Endothelial cell of umbilical vein (primary cell): ENCODE results near the gene GOLGA3.

Experiments
- CTCF ChIP-seq, 2 donors: IDR thresholded peaks; 1 replicate in 1 of 2; 2 replicates in 1 of 2; pipeline ENCODE4 v1.5.1; 2011; ENCODE audit warnings: low read length in 2 of 2, mild to moderate bottlenecking in 2 of 2, moderate library complexity in 2 of 2, control low read depth in 1 of 2, inconsistent platforms in 1 of 2, low read depth in 1 of 2; ENCODE audit not compliant: insufficient read depth in 1 of 2; ENCODE audit errors: extremely low read depth in 1 of 2
- EZH2 ChIP-seq: IDR thresholded peaks from 2 replicates; pipeline ENCODE4 v1.6.1; 2012; ENCODE audit warnings: borderline replicate concordance, low read depth, mild to moderate bottlenecking, moderate library complexity, low read length, inconsistent platforms; ENCODE audit not compliant: severe bottlenecking
- GATA2 ChIP-seq: IDR thresholded peaks from 2 replicates; pipeline ENCODE4 v1.7.0; 2011; ENCODE audit warnings: low read depth, mild to moderate bottlenecking, moderate library complexity, mixed read lengths, low read length; ENCODE audit not compliant: insufficient read length, insufficient read depth
- JUN ChIP-seq: IDR thresholded peaks from 2 replicates; pipeline ENCODE4 v1.6.1; 2011; ENCODE audit warnings: borderline replicate concordance, low read depth; ENCODE audit not compliant: insufficient read length, insufficient read depth
- MAX ChIP-seq: IDR thresholded peaks from 2 replicates; pipeline ENCODE4 v1.6.1; 2011; ENCODE audit not compliant: insufficient read depth, insufficient read length
- MYC ChIP-seq: IDR thresholded peaks from one replicate; pipeline ENCODE4 v1.6.1; 2011; ENCODE audit warnings: mild to moderate bottlenecking, low read depth, low read length
- POLR2A ChIP-seq: IDR thresholded peaks from 2 replicates; pipeline ENCODE4 v1.6.1; 2012; ENCODE audit warnings: low read depth, mild to moderate bottlenecking, control low read depth, low read length
- POLR2AphosphoS5 ChIP-seq: IDR thresholded peaks from 2 replicates; pipeline ENCODE4 v1.6.1; 2012; ENCODE audit warnings: low read depth, mild to moderate bottlenecking, control low read depth, low read length, moderate library complexity; ENCODE audit not compliant: insufficient read depth

GRCh38 chr12:132754160-132754932 lies 74.3 kb downstream of the GOLGA3 start:
- no peak for TF ChIP-seq CTCF (IDR thresholded peaks at IDR 0.05; ENCODE audit: extremely low read depth in 1 of 2, insufficient read depth in 1 of 2, low read depth in 1 of 2, low read length in 2 of 2)
- no peak for TF ChIP-seq POLR2A
- no peak for TF ChIP-seq MYC
- TF ChIP-seq JUN = no peak
- no peak for TF ChIP-seq POLR2AphosphoS5
- TF ChIP-seq GATA2 = no peak
- TF ChIP-seq EZH2 = no peak
- no peak for TF ChIP-seq MAX
